MG63 (cell line): ENCODE measurements around the gene TBCEL. TPM values are rescaled to one million over a fixed set of nuclear protein-coding genes. Genes with fewer than 3 reads are reported as not detected.
"Not testable (repeated sequence)": the region's sequence is repeated elsewhere in the genome, so short reads cannot be mapped to it uniquely, and the experiment has no call there.

Source experiments
- DNase-seq: peaks from one replicate; pipeline ENCODE4 v3.0.0-alpha.2; 2020
- H3K27me3 ChIP-seq: fragments of 250-450 bp; sonication (Bioruptor Pico); 2 replicates; pipeline ENCODE4 v1.5.1; 2020; ENCODE audit warnings: mild to moderate bottlenecking, moderate library complexity
- H3K36me3 ChIP-seq: fragments of 250-450 bp; sonication (Bioruptor Pico); 2 replicates; pipeline ENCODE4 v1.5.1; 2020; ENCODE audit warnings: mild to moderate bottlenecking, moderate library complexity
- H3K4me3 ChIP-seq: fragments of 250-450 bp; sonication (Bioruptor Pico); 2 replicates; pipeline ENCODE4 v1.5.1; 2020; ENCODE audit warnings: mild to moderate bottlenecking, moderate library complexity
- H3K9me3 ChIP-seq: fragments of 250-450 bp; sonication (Bioruptor Pico); 2 replicates; pipeline ENCODE4 v1.5.1; 2020; ENCODE audit warnings: mild to moderate bottlenecking, moderate library complexity
- total RNA-seq: library from RNA; depleted of rRNA; stranded (reverse); fragments of >200 nt; shearing (Covaris generic); gene quantifications from 2 replicates; pipeline ENCODE4 v1.2.3, GENCODE V29; 2014; ENCODE audit warnings: low replicate concordance

TBCEL gene
- total RNA-seq, 1 experiment from 2014 or later = 8.6 TPM

DNA sequence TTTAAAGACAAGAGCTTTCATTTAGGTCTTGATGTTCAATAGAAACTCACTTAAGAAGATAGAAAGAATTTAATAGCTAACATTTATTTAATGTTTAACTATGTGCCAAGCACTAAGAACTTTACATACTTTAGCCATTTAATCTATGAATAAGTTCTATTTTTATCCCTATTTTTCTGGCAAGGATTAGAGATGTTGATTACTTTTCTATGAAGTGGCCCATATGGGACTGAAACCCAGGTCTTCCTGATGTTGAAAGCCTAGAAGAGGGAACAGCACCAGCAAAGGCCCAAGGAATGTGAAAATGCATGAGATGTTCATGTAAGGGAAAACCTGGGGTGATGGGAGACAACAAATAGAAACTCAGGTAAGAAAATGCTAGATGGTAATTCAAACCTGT is 15.4 kb upstream of the TBCEL start:
- no peak for DNase-seq
- H3K9me3 ChIP-seq = no peaks in the 10 kb centered on the region
- H3K27me3 ChIP-seq = peaks cover 8% of the 10 kb centered on the region
- H3K4me3 ChIP-seq = no peak overlapping the region
- no peaks in the 10 kb centered on the region for H3K36me3 ChIP-seq

DNA sequence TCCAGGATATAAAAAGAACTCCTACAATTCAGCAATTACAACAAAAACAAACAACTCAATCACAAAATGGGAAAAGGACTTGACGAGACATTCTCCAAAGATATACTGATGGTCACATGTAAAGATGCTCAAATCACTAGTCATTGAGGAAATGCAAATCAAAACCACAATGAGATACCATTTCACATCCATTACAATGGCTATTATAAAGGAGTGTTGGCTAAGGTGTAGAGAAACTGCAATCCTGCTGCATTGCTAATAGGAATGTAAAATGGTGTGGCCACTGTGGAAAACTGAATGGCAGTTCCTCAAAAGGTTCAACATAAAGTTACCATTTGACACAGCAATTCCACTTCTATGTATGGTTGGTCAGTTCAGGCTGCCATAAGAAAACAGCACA is 11.8 kb upstream of the TBCEL start:
- no peaks in the 10 kb centered on the region for H3K9me3 ChIP-seq
- no peaks in the 10 kb centered on the region for H3K36me3 ChIP-seq
- peaks cover 8% of the 10 kb centered on the region for H3K27me3 ChIP-seq
- DNase-seq = no peak
- H3K4me3 ChIP-seq = no peak overlapping the region

DNA sequence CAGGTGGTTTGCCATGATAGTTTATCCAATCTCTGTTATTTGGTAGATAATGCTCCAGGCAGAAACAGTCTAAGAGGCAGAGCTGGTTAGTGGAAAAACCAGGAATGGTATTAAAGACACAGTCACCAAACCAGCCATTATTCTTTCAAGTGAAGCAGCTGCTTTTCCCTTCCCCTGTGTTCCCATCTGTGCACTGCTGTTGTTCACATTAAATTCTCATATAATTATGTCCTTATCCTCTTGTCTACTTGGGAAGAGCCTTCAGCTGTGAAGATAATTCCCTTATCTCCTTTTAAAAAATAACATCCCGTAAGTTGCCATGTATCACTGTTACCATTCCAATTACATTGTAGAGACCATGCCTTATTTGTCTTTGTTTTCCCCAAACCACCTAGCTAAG is 5.2 kb upstream of the TBCEL start:
- H3K36me3 ChIP-seq = no peaks in the 10 kb centered on the region
- H3K4me3 ChIP-seq = no peak overlapping the region
- no peak for DNase-seq
- no peaks in the 10 kb centered on the region for H3K9me3 ChIP-seq
- peaks cover 11% of the 10 kb centered on the region; the same call in 1 of the 2 replicates for H3K27me3 ChIP-seq

DNA sequence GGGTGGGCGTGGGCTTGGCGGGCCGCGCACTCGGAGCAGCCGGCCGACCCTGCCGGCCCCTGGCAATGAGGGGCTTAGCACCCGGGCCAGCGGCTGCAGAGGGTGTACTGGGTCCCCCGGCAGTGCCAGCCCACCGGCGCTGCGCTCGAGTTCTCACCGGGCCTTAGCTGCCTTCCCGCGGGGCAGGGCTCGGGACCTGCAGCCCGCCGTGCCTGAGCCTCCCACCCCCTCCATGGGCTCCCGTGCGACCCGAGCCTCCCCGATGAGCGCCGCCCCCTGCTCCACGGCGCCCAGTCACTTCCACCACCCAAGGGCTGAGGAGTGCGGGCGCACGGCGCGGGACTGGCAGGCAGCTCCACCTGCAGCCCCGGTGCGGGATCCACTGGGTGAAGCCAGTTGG is 2.2 kb upstream of the TBCEL start:
- not testable (repeated sequence) for DNase-seq, H3K4me3 ChIP-seq, H3K36me3 ChIP-seq, H3K9me3 ChIP-seq
- peaks cover 11% of the 10 kb centered on the region; the same call in 1 of the 2 replicates for H3K27me3 ChIP-seq

DNA sequence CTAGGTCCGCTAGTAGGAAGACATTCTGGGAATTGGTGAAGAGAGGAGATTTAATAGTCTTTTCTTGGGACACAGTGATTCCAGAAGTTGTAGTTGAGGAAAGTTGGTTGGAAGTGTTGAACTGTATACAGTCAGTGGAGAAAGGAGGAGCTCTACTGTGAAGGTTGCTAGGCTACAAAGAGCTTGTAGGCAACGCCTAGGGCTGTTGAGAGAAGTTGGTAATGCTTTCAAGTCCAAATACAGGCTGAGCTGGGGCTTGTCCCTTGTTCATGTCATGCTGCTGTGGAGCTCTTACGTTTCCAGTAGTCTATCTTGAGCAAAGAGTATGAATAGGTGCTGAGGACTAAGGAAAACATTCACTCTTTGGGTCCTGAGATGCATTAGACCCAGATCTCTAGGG is 1.1 kb downstream of the TBCEL start:
- Histone ChIP-seq H3K9me3 (no peaks in the 10 kb centered on the region), H3K27me3 (peaks cover 4% of the 10 kb centered on the region; the same call in 1 of the 2 replicates), H3K4me3 (peak overlapping the region; percentile 74), H3K36me3 (no peaks in the 10 kb centered on the region)
- DNase-seq = no peak

DNA sequence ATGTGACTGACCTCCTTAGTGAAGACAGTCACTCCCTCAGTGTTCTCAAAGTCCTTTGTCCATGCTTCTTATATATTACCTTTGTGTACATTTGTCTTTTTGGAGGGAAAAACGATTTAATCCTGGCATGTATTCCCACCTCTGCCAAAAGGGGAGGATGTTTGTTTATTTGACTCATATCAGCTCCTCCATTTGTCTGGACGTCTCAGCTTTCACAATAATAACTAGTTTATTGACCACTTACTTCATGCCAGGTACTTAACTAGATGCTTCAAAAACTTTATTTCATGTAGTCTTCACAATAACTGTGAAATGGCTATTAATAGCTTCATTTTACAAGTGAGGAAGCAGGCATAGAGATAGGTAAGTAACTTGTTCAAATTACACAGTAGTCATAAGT is 5.3 kb downstream of the TBCEL start:
- Histone ChIP-seq H3K9me3 (no peaks in the 10 kb centered on the region), H3K27me3 (no peaks in the 10 kb centered on the region), H3K36me3 (no peaks in the 10 kb centered on the region), H3K4me3 (no peak overlapping the region)
- no peak for DNase-seq

DNA sequence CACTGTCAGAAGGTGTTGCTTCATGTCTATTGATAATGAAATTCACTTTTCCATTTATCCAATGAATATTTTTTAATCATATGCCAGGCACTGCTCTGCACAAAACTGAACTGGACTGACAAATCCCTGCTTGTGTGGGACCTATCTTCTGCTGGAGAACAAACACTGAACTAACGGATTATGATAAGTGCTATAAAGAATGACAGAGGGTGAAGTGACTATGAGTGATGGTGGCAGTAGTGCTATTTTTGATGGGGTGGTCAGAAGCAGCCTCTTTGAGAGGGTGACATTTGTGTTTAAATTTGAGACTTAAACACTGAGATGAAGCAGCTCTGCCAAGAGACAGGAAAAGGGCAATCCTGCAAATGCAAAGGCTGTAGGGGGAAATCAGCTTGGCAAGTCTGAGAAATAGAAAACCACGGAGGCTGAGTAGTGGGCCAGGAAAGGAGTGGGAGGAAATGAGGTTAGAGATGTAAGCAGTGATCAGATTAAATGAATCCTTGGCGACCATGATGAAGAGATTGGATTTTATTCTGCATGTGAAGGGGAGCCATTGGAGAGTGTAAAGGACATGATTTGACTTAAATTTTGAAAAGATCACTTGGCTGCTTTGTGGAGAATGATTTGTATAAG is 6.0 kb downstream of the TBCEL start:
- Histone ChIP-seq H3K36me3 (no peaks in the 10 kb centered on the region), H3K9me3 (no peaks in the 10 kb centered on the region), H3K27me3 (no peaks in the 10 kb centered on the region), H3K4me3 (no peak overlapping the region)
- no peak for DNase-seq

DNA sequence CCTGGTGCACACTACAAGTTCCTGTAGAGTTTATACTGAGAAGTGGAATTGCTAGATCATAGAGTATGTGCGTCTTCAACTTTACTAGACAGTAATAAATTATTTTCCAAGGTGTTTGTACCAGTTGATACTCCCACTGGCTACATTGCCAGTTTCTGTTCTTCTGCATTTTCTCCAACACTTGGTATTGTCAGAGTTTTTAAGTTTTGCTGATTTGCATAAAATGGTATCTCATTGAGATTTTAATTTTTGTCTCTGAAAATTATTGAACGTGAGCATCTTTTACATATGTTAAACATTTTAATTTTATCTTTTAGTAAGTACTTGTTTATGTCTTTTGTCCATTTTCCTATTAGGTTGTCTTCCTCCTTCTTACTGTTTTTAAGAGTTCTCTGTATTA is 7.3 kb downstream of the TBCEL start:
- Histone ChIP-seq H3K27me3 (no peaks in the 10 kb centered on the region), H3K36me3 (no peaks in the 10 kb centered on the region), H3K4me3 (no peak overlapping the region), H3K9me3 (no peaks in the 10 kb centered on the region)
- DNase-seq = no peak

DNA sequence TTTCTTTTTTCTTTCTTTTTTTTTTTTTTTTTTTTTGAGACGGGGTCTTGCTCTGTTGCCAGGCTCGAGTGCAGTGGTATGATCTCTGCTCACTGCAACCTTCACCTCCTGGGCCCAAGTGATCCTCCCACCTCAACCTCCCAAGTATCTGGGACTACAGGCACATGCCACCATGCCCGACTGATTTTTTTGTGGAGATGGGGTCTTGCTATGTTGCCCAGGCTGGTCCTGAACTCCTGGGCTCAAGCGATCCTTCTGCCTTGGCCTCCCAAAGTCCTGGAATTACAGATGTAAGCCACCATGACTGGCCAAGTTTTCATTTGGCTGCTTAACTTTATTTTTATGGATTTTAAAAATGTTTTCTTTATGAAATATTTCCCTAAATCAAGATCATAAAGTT is 7.7 kb downstream of the TBCEL start:
- H3K36me3 ChIP-seq, DNase-seq, H3K27me3 ChIP-seq, H3K4me3 ChIP-seq, H3K9me3 ChIP-seq: not testable (repeated sequence)

DNA sequence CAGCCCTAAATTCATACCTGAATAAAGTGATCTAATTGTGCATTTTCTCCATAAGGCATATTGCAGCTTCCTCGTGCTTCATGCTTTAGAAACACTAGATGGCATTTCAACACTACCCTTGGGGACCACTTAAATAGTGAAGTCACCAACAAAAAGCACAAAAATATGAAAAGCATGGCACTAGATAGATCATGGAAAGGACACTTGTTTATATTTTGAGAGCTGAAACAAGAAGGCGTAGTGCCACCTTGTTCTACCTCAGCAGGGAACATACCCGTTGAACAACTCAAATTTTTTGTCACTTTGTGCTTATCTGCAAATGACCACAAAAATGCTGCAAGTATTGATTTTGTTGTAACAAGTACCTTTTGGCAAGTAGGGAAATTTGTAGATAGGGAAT is 8.6 kb downstream of the TBCEL start:
- Histone ChIP-seq H3K9me3 (no peaks in the 10 kb centered on the region), H3K4me3 (no peak overlapping the region), H3K36me3 (no peaks in the 10 kb centered on the region), H3K27me3 (no peaks in the 10 kb centered on the region)
- no peak for DNase-seq

DNA sequence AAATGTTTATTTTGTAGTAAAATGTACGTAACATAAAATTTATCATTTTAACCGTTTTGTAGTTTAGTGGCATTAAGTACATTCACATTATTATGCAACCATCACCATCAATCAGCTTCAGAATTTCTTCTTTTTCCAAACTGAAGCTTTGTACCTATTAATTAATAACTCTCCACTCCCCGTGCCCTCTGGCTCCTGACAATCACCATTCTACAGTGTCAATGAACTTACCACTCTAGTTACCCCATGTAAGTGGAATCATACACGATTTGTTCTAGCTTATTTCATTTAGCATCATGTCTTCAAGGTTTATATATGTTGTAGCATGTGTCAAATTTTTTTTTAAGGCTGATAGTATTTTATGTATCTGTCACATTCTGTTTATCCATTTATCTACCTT is 9.7 kb downstream of the TBCEL start:
- DNase-seq = no peak
- no peaks in the 10 kb centered on the region for H3K9me3 ChIP-seq
- H3K36me3 ChIP-seq = no peaks in the 10 kb centered on the region
- H3K27me3 ChIP-seq = no peaks in the 10 kb centered on the region
- H3K4me3 ChIP-seq = no peak overlapping the region

DNA sequence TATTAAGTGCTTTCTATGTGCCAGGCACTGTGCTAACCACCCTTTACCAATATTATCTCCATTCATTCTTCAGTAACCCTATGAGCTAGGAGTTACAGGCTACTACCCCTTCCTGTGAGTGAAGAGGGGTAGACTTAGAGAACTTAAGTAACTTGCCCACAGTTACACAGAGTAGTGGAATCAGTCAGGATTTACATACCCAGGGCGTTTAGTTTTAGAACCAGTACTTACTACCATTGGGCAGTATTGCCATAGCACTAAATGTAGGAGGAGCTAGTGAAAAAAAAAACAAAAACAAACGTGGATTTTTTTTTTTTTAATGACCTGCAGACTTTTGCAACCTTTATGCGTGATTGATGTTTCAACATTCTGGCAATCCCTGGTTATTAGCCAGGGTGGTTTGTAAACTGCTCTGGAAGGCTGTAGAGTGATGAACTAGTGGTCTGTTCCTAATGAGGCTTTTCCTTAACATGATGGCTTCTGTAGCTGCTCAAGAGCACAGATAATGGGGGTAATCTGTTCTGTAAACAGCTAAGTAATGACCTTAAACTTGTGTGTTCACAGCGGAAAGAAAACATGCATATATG is 11.4 kb downstream of the TBCEL start:
- Histone ChIP-seq H3K27me3 (no peaks in the 10 kb centered on the region), H3K9me3 (no peaks in the 10 kb centered on the region), H3K36me3 (no peaks in the 10 kb centered on the region), H3K4me3 (no peak overlapping the region)
- DNase-seq = no peak

DNA sequence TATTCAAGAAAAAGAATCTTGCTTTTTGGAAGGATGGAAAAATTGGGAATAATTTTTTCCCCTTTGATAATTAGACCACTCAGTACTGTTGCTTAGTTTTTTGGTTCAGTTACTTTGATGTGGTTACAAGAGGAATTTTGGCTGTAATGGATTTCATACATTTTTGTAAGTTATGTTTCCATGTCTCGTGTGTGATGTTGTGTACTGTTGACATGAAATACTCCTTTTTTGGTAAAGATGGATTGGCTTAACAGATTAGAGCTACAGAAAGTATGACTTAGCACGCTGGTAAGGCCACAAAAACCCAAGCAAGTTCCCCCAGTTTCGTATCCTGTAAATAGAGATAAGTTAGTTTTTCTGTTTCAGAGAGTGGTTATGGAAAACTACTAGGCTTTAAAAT is 11.9 kb downstream of the TBCEL start:
- Histone ChIP-seq H3K27me3 (no peaks in the 10 kb centered on the region), H3K4me3 (no peak overlapping the region), H3K9me3 (no peaks in the 10 kb centered on the region), H3K36me3 (no peaks in the 10 kb centered on the region)
- no peak for DNase-seq

DNA sequence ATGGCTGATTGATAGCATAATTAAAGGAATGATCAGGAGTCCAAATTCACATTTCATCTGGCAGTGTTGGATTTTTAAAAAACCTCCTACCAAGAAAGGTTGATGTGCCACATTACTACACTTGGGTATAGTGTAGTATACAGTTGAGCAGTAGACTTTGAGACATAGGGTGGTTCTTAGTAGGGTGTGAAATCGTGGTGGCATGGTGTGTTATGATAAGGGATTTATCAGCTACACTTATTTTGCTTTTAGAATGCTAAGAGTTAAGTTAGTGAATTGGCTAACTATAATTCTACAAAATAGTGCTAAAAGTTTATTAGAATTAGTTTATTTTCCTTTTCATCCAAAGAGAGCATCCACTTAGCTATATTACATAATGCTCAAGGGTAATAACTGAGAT is 13.1 kb downstream of the TBCEL start:
- no peak for DNase-seq
- no peaks in the 10 kb centered on the region for H3K9me3 ChIP-seq
- no peak overlapping the region for H3K4me3 ChIP-seq
- no peaks in the 10 kb centered on the region for H3K27me3 ChIP-seq
- H3K36me3 ChIP-seq = no peaks in the 10 kb centered on the region

DNA sequence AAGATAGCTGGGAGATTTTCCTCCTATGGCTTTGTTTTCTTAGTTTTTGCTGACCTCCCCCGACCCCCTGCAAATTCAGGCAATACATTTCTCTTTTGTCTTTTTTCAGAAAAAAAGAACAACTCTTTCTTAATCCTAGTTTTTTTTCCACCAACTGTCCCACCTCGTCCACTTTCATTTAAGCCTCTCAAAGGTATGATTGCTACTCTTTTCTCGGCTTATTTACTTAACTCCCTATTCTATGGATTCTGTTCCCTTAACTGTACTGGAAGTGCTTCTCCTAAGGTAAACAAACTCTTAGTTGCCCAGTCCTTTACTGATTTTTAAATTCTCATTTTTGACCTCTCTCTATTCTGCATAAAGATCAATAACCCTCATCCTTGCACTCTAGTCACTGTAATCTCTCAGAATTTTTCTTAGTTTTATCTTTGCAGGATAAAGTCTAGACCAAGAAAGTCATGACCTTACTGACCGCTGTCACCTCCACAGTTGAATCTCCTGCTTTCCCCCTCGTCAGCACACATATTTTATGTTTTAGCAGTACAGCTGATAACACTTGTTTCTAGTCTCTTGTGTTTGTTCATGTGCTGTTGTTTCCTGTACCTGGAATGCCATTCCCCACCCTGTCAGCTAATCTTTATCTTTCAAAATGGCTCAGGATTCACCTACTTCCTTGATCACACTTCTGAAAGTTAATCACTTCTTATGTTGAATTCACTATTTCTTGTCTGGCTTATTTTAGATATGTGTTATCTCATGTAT is 14.9 kb downstream of the TBCEL start:
- Histone ChIP-seq H3K4me3 (no peak overlapping the region), H3K27me3 (no peaks in the 10 kb centered on the region), H3K9me3 (no peaks in the 10 kb centered on the region), H3K36me3 (no peaks in the 10 kb centered on the region)
- DNase-seq = no peak

DNA sequence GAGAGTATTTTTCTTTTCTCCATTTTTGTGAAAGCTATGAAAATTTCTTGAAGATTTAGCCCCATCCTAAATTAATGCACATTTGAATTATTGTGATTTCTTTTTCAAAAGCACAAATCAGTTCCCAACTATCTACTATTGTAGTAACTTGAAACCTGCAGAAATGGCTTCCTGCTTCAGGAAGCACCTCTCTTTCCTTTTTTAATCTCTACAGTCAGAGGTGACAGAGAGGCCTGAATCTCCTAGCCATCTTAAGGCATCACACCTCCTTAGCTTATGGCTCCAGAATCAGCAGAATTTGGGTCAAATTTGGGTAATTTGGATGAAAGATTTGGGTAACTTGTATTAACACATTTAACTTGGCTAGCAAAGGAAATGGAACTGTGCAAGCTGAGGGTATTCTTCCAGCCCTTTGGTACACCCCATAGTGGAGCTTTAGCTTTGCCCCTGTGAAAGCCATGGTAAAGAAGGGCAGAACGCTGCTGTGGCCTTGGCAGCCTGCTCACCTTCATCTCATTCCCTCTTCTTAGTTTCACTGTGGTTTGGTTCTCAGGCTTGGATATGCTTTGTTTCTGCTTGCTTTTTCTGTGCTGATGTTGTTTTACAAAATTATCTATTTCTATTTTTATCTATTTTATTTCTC is 16.2 kb downstream of the TBCEL start:
- no peak for DNase-seq
- H3K36me3 ChIP-seq = no peaks in the 10 kb centered on the region
- H3K27me3 ChIP-seq = no peaks in the 10 kb centered on the region
- H3K4me3 ChIP-seq = no peak overlapping the region
- no peaks in the 10 kb centered on the region for H3K9me3 ChIP-seq

DNA sequence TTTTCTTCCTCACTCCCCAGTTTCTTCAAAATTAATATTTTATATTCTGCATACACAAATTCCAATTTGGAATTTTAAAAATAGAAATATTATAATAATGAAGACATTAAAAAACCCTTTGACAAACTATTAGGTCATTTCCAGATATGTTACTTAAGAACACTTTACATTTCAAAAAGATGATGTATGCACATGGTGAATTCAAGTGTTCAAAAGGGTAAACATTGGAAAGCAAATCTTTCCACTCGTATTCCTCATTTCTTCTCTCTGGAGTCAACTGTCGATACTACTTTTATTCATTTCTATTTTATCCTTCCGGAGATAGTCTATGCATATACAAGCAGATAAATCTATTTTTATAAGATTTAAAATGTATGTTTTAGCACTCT is 16.7 kb downstream of the TBCEL start:
- Histone ChIP-seq H3K4me3 (no peak overlapping the region), H3K9me3 (no peaks in the 10 kb centered on the region), H3K36me3 (no peaks in the 10 kb centered on the region; the same call in 1 of the 2 replicates), H3K27me3 (no peaks in the 10 kb centered on the region)
- DNase-seq = no peak
